Measurements from ENCODE around the gene CTPS1. TPM values are rescaled to one million over a fixed set of nuclear protein-coding genes. Genes with fewer than 3 reads are reported as not detected.

The CTPS1 gene
- total and polyA plus RNA-seq, 2 of the 13 experiments (the other 11 are each of a cell fraction or from before 2014, with no cell fraction given), result 9.6 to 42.8 TPM

DNA sequence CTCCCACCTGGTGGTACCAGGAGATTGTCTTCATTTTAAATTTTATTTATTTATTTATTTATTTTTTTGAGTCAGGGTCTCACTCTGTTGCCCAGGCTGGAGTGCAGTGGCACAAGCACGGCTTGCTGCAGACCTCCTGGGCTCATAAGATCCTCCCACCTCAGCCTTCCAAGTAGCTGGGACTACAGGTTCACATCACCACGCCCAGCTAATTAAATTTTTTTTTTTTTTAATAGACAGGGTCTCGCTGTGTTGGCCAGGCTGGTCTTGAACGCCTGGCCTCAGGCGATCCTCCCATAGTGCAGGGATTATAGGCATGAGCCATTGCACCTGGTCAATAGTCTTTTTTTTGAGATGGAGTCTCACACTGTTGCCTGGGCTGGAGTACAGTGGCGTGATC lies 33.5 kb downstream of the CTPS1 start:
- Histone ChIP-seq H3K9ac (ENCODE audit: insufficient read depth, low read depth, low read length) (no peak overlapping the region), H3K9me3 (ENCODE audit: low read length) (no peaks in the 10 kb centered on the region), H3K4me2 (ENCODE audit: low read depth, low read length) (no peak overlapping the region), H3K79me2 (ENCODE audit: insufficient read depth, low read length) (no peaks in the 10 kb centered on the region), H3K27me3 (ENCODE audit: control insufficient read depth in 1 of 2, insufficient read depth in 2 of 2, low read length in 2 of 2) (no peaks in the 10 kb centered on the region), H3K27ac (ENCODE audit: extremely low read length, insufficient read depth, low read length) (no peak overlapping the region), H3K36me3 (replicated peaks in 1 of 2; ENCODE audit: control insufficient read depth in 1 of 2, insufficient read depth in 2 of 2, low read length in 2 of 2) (peaks cover 21 to 67% of the 10 kb centered on the region in 2 experiments), H3K4me1 (ENCODE audit: insufficient read depth, low read length) (no peaks in the 10 kb centered on the region), H2AFZ (ENCODE audit: low read length) (no peak overlapping the region), H4K20me1 (ENCODE audit: insufficient read depth, low read length) (no peaks in the 10 kb centered on the region), H3K4me3 (replicated peaks in 1 of 3; ENCODE audit: insufficient read depth in 1 of 3, low read depth in 2 of 3, low read length in 3 of 3) (no peak overlapping the region)
- no TSS peak for BruUV-seq (replicated peaks)
- intact Hi-C loops (cut with micrococcal nuclease; ENCODE audit: unreplicated experiment), result no loop called here
- no peak for ATAC-seq
- POLR2A ChIA-PET, result no interaction called here
- FAIRE-seq, result no peak
- in situ Hi-C loops (cut with HindIII; ENCODE audit: extremely low pct_ligation_motif_present, low pct_unique_long_range_greater_than_20kb), result no loop called here
- no peak for TF ChIP-seq NR2F2 (IDR thresholded peaks at IDR 0.05; ENCODE audit: borderline replicate concordance, low read depth)
- TF ChIP-seq ETV6 (CRISPR knock-in tag; conservative IDR thresholded peaks at IDR 0.05), result no peak
- no peak for TF ChIP-seq ZNF652 (CRISPR knock-in tag; IDR thresholded peaks at IDR 0.05; ENCODE audit: borderline replicate concordance, low read depth)
- TF ChIP-seq ZNF484 (CRISPR knock-in tag; IDR thresholded peaks at IDR 0.05; ENCODE audit: borderline replicate concordance, low read depth), result no peak
- no peak for TF ChIP-seq NRL (CRISPR knock-in tag; IDR thresholded peaks at IDR 0.05; ENCODE audit: borderline replicate concordance)
- no peak for TF ChIP-seq NR2C2 (CRISPR knock-in tag; IDR thresholded peaks at IDR 0.05; ENCODE audit: borderline replicate concordance)
- TF ChIP-seq HNRNPL (IDR thresholded peaks at IDR 0.05; ENCODE audit: low read depth, low read length), result no peak
- TF ChIP-seq, protein P1, sequence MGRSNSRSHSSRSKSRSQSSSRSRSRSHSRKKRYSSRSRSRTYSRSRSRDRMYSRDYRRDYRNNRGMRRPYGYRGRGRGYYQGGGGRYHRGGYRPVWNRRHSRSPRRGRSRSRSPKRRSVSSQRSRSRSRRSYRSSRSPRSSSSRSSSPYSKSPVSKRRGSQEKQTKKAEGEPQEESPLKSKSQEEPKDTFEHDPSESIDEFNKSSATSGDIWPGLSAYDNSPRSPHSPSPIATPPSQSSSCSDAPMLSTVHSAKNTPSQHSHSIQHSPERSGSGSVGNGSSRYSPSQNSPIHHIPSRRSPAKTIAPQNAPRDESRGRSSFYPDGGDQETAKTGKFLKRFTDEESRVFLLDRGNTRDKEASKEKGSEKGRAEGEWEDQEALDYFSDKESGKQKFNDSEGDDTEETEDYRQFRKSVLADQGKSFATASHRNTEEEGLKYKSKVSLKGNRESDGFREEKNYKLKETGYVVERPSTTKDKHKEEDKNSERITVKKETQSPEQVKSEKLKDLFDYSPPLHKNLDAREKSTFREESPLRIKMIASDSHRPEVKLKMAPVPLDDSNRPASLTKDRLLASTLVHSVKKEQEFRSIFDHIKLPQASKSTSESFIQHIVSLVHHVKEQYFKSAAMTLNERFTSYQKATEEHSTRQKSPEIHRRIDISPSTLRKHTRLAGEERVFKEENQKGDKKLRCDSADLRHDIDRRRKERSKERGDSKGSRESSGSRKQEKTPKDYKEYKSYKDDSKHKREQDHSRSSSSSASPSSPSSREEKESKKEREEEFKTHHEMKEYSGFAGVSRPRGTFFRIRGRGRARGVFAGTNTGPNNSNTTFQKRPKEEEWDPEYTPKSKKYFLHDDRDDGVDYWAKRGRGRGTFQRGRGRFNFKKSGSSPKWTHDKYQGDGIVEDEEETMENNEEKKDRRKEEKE (IDR thresholded peaks at IDR 0.05), result no peak
- TF ChIP-seq ZNF431 (CRISPR knock-in tag; IDR thresholded peaks at IDR 0.05; ENCODE audit: borderline replicate concordance, low read depth), result no peak
- CTCF ChIA-PET (ENCODE audit: low intra/inter-chr PET ratio, low total read pairs), result no interaction called here
- no peak for DNase-seq (ENCODE audit: low spot score)
- WGBS (ENCODE audit: low lambda C conversion rate), result 95% methylated on average over 6 of the region's 6 CpGs
